HepG2 (cell line): Measurements from ENCODE around the gene SRXN1. TPM values are rescaled to one million over a fixed set of nuclear protein-coding genes. Genes with fewer than 3 reads are reported as not detected.
A peak's percentile ranks its signal among the peaks of the same experiment; 100 is the strongest.

Source experiments
- ARNT ChIP-seq: fragments of 450-650 bp; IDR thresholded peaks from 2 replicates; pipeline ENCODE4 v1.6.1; 2017
- ATF4 ChIP-seq, 2 experiments: fragments of 450-650 bp in 1 of 2; sonication (generic) in 1 of 2; formaldehyde crosslinking; IDR thresholded peaks; 2 replicates each; pipeline versions ENCODE4 v1.5.0 to v1.8.0; 2020 to 2022; ENCODE audit warnings: mild to moderate bottlenecking in 1 of 2, missing genetic modification reagents in 1 of 2
- BCL3 ChIP-seq: sonication (generic); formaldehyde crosslinking; IDR thresholded peaks from 2 replicates; pipeline ENCODE4 v1.5.1; 2020; ENCODE audit warnings: mild to moderate bottlenecking, missing genetic modification reagents, moderate library complexity
- FOXO4 ChIP-seq: sonication (generic); formaldehyde crosslinking; conservative IDR thresholded peaks from 2 replicates; pipeline ENCODE4 v1.8.1; 2023; ENCODE audit warnings: missing genetic modification reagents
- HMGA1 ChIP-seq: sonication (generic); formaldehyde crosslinking; conservative IDR thresholded peaks from 2 replicates; pipeline ENCODE4 v1.4.0; 2020; ENCODE audit warnings: missing genetic modification reagents
- MIXL1 ChIP-seq: IDR thresholded peaks from 2 replicates; pipeline ENCODE4 v1.6.1; 2016
- NFRKB ChIP-seq: fragments of 450-650 bp; IDR thresholded peaks from 2 replicates; pipeline ENCODE4 v1.6.1; 2017
- NONO ChIP-seq, 2 experiments: fragments of 450-650 bp in 1 of 2; sonication (generic) in 1 of 2; formaldehyde crosslinking in 1 of 2; IDR thresholded peaks in 1 of 2; conservative IDR thresholded peaks in 1 of 2; 2 replicates each; pipeline versions ENCODE4 v1.6.1 to v1.8.0; 2017 to 2022; ENCODE audit warnings: mild to moderate bottlenecking in 1 of 2, missing genetic modification reagents in 1 of 2, moderate library complexity in 1 of 2
- PATZ1 ChIP-seq: sonication (generic); formaldehyde crosslinking; IDR thresholded peaks from 2 replicates; pipeline ENCODE4 v1.4.0; 2020; ENCODE audit warnings: missing genetic modification reagents
- SPEN ChIP-seq: sonication (generic); formaldehyde crosslinking; IDR thresholded peaks from 2 replicates; pipeline ENCODE4 v1.5.1; 2020; ENCODE audit warnings: low read depth, mild to moderate bottlenecking, missing genetic modification reagents
- TCF7L2 ChIP-seq: IDR thresholded peaks from 2 replicates; pipeline ENCODE4 v1.6.1; 2011; ENCODE audit warnings: mild to moderate bottlenecking, low read depth, low read length, moderate library complexity
- THYN1 ChIP-seq: sonication (generic); formaldehyde crosslinking; IDR thresholded peaks from 2 replicates; pipeline ENCODE4 v1.8.1; 2023; ENCODE audit warnings: low read depth, mild to moderate bottlenecking, moderate library complexity, missing genetic modification reagents, borderline replicate concordance
- UBTF ChIP-seq: sonication (generic); formaldehyde crosslinking; IDR thresholded peaks from 2 replicates; pipeline ENCODE4 v1.4.0; 2020; ENCODE audit warnings: mild to moderate bottlenecking, missing genetic modification reagents
- USF2 ChIP-seq, 2 experiments: sonication (generic) in 1 of 2; formaldehyde crosslinking in 1 of 2; IDR thresholded peaks; 2 replicates each; pipeline versions ENCODE4 v1.5.1 to v1.6.1; 2011 to 2020; ENCODE audit warnings: borderline replicate concordance in 1 of 2, low read depth in 1 of 2, low read length in 1 of 2, mild to moderate bottlenecking in 1 of 2, missing genetic modification reagents in 1 of 2, moderate library complexity in 1 of 2
- XBP1 ChIP-seq: sonication (generic); formaldehyde crosslinking; IDR thresholded peaks from 2 replicates; pipeline ENCODE4 v1.5.0; 2020; ENCODE audit warnings: missing genetic modification reagents
- ZFY ChIP-seq: sonication (generic); formaldehyde crosslinking; IDR thresholded peaks from 2 replicates; pipeline ENCODE4 v1.4.0; 2020; ENCODE audit warnings: missing genetic modification reagents
- ZNF160 ChIP-seq: sonication (generic); formaldehyde crosslinking; IDR thresholded peaks from 2 replicates; pipeline ENCODE4 v1.8.0; 2022; ENCODE audit warnings: mild to moderate bottlenecking, inconsistent platforms, missing genetic modification reagents
- ZNF256 ChIP-seq: sonication (generic); formaldehyde crosslinking; conservative IDR thresholded peaks from 2 replicates; pipeline ENCODE4 v1.4.0; 2020; ENCODE audit warnings: missing genetic modification reagents
- ZNF354B ChIP-seq: sonication (generic); formaldehyde crosslinking; IDR thresholded peaks from 2 replicates; pipeline ENCODE4 v1.8.0; 2022; ENCODE audit warnings: mild to moderate bottlenecking, missing genetic modification reagents
- ZNF7 ChIP-seq: IDR thresholded peaks from 2 replicates; pipeline ENCODE4 v1.6.1; 2016; ENCODE audit warnings: missing biosample characterization, missing genetic modification reagents
- polyA plus RNA-seq, 8 experiments: library from polyadenylated mRNA; depleted of rRNA in 3 of 8; stranded (reverse) in 7 of 8; unstranded in 1 of 8; fragments of >200 nt; fragmentation: Illumina TruSeq in 4 of 8; extraction: Trizol in 4 of 8; gene quantifications; 2 replicates each; pipeline versions ENCODE4 v1.2.1 to v1.2.3, GENCODE V29; 2011 to 2016; ENCODE audit warnings: low read depth in 4 of 8, missing spikeins in 1 of 8, mixed read lengths in 1 of 8; ENCODE audit not compliant: insufficient read depth in 1 of 8
- total RNA-seq, 5 experiments: library from RNA; depleted of rRNA; stranded (reverse); fragments of >200 nt; fragmentation: Illumina TruSeq; extraction: Trizol; gene quantifications; 2 replicates each; pipeline ENCODE4 v1.2.3, GENCODE V29; 2016; ENCODE audit warnings: low read depth in 1 of 5

Gene SRXN1
- total and polyA plus RNA-seq, 2 of the 13 experiments (the other 11 are each of a cell fraction or from before 2014, with no cell fraction given) = 29.9 to 87.7 TPM

- TF ChIP-seq FOXO4 (no peak), UBTF (CRISPR knock-in tag) (0 out of 2 replicates have a peak, but pooled peaks have one; percentile 32), THYN1 (CRISPR knock-in tag) (no peak), NFRKB (no peak), MIXL1 (no peak), NONO (IDR thresholded peaks at IDR 0.05) (no peak), NONO (CRISPR knock-in tag; conservative IDR thresholded peaks at IDR 0.05) (no peak), ZNF354B (CRISPR knock-in tag) (no peak), ZNF7 (CRISPR knock-in tag) (no peak), ATF4 (CRISPR knock-in tag; IDR thresholded peaks at IDR 0.05) (no peak), BCL3 (CRISPR knock-in tag) (no peak), ZNF256 (CRISPR knock-in tag) (no peak), USF2 (IDR thresholded peaks at IDR 0.05; ENCODE audit: low read depth, low read length) (no peak), USF2 (CRISPR knock-in tag; IDR thresholded peaks at IDR 0.05; ENCODE audit: borderline replicate concordance) (no peak), ZNF160 (CRISPR knock-in tag) (no peak), ZFY (no peak), SPEN (CRISPR knock-in tag) (no peak), TCF7L2 (no peak), HMGA1 (CRISPR knock-in tag) (no peak), XBP1 (CRISPR knock-in tag) (no peak), PATZ1 (CRISPR knock-in tag) (peak; percentile 47; the same call in 1 of the 2 replicates), ARNT (no peak)
These were observed 35.8 kb upstream of the SRXN1 start (continued) for GRCh38 chr20:688809-689212.
